Activated T-helper 1 cell treated with anti-CD3 and anti-CD28 coated beads, Interleukin-12 subunit alpha, Interleukin-12 subunit beta, Interleukin-2, Interleukin-4 antibody, amounts not matched to agents 30 ng/mL and 10 ng/mL and 1 ng/mL, durations not matched to agents 14 hours and 24 hours and 36 hours (primary cell): ENCODE measurements around the gene GLP2R. TPM values are rescaled to one million over a fixed set of nuclear protein-coding genes. Genes with fewer than 3 reads are reported as not detected.

Source experiments
- DNase-seq: peaks from one replicate; pipeline ENCODE4 v3.0.0; 2021; ENCODE audit warnings: low spot score
- H3K27ac Mint-ChIP-seq: one replicate; pipeline ENCODE4 v1.8.0; 2021; ENCODE audit warnings: mild to moderate bottlenecking, mixed read lengths
- H3K27me3 Mint-ChIP-seq: one replicate; pipeline ENCODE4 v1.8.0; 2022; ENCODE audit warnings: mild to moderate bottlenecking, moderate library complexity, mixed read lengths; ENCODE audit not compliant: insufficient read depth
- H3K36me3 Mint-ChIP-seq: one replicate; pipeline ENCODE4 v1.8.0; 2021; ENCODE audit warnings: low read depth, mixed read lengths
- H3K4me1 Mint-ChIP-seq: one replicate; pipeline ENCODE4 v1.8.0; 2021; ENCODE audit warnings: low read depth, mixed read lengths
- H3K4me3 Mint-ChIP-seq: one replicate; pipeline ENCODE4 v1.8.0; 2021; ENCODE audit warnings: mild to moderate bottlenecking, moderate library complexity, mixed read lengths
- H3K9me3 Mint-ChIP-seq: one replicate; pipeline ENCODE4 v1.8.0; 2021; ENCODE audit warnings: mixed read lengths
- intact Hi-C: fragments of 100-400 bp; cut with micrococcal nuclease; formaldehyde crosslinking; loops from one replicate; pipeline ENCODE4 v1.15.1; 2024
- total RNA-seq: library from RNA; stranded (reverse); gene quantifications from 2 replicates; pipeline ENCODE4 v1.2.3, GENCODE V29; 2022

GLP2R gene
- total RNA-seq, 1 donor from 2014 or later, result not detected

- Mint-ChIP-seq H3K27me3 (no peaks in the 10 kb centered on the region), H3K36me3 (no peaks in the 10 kb centered on the region), H3K4me3 (no peak overlapping the region), H3K4me1 (no peaks in the 10 kb centered on the region), H3K9me3 (peaks cover 3% of the 10 kb centered on the region), H3K27ac (no peak overlapping the region)
- intact Hi-C loops, result no loop called here
- no peak for DNase-seq
Observed at GRCh38 chr17:9802294-9802693, 23.4 kb upstream of the GLP2R start.

DNA sequence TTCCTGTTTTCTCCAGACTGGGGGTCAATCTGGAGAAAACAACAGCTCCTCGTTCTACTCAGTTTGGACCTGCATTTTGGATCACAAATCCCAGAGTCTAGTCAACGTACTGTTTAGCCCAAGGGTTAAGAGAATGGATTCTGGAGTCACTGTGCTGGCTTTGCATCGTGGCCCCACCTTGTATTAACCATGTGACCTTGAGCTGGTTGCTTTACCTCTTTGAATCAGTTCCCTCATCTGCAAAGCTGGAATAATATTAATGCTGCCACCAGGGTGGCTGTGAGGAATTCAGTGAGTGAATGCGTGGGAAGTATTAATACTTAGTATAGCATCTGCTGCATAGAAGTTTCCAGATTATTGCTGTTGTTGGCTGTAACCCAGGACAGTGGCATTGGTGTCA lies 23.0 kb upstream of the GLP2R start:
- no peak overlapping the region for H3K27ac Mint-ChIP-seq
- H3K9me3 Mint-ChIP-seq, result peaks cover 3% of the 10 kb centered on the region
- no peaks in the 10 kb centered on the region for H3K27me3 Mint-ChIP-seq
- no peak for DNase-seq
- H3K4me1 Mint-ChIP-seq, result no peaks in the 10 kb centered on the region
- H3K4me3 Mint-ChIP-seq, result no peak overlapping the region
- no peaks in the 10 kb centered on the region for H3K36me3 Mint-ChIP-seq
- intact Hi-C loops, result no loop called here

DNA sequence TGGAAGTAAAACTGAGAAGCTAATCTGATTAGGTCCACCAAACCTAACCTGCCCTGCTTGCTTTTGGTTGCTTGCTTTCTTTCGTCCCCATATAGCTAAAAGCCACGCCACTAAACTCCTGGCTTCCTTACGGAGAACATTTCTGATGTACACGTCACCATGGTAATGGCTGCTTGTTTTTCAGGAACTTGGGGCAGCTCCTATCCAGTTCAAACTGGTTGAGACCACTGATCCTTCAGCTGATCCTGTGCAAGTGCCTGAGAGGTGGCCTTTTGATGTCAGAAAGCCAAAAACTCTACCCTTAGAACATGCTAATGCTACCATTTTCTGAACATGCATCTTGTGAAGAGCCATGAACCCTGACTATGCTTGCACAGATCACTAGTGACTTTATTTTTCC lies 20.0 kb upstream of the GLP2R start:
- Mint-ChIP-seq H3K4me3 (no peak overlapping the region), H3K4me1 (no peaks in the 10 kb centered on the region), H3K27ac (no peak overlapping the region), H3K9me3 (peaks cover 3% of the 10 kb centered on the region), H3K36me3 (no peaks in the 10 kb centered on the region), H3K27me3 (no peaks in the 10 kb centered on the region)
- DNase-seq, result no peak
- intact Hi-C loops, result no loop called here

DNA sequence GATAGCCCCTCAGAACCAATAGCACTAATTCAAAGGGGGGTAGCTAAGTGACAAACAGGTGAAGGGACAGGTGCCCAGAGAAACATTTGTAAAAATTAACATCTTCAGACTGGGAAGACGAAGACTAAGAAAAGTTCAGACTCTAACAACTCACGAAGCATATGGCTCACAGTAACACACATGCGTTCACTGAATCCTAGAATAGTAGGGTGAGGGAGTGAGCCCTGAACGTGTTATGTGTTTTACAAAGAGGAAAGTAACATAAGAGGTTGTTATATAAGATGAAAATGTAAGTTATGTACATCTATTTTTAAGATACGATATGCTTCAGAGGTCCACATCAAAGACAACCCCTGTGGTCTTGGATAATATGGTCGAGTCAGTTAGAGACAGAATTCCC lies 19.0 kb upstream of the GLP2R start:
- no peak for DNase-seq
- no peak overlapping the region for H3K27ac Mint-ChIP-seq
- no peaks in the 10 kb centered on the region for H3K4me1 Mint-ChIP-seq
- H3K9me3 Mint-ChIP-seq, result peaks cover 3% of the 10 kb centered on the region
- no peaks in the 10 kb centered on the region for H3K27me3 Mint-ChIP-seq
- H3K4me3 Mint-ChIP-seq, result no peak overlapping the region
- no peaks in the 10 kb centered on the region for H3K36me3 Mint-ChIP-seq
- intact Hi-C loops, result no loop called here

DNA sequence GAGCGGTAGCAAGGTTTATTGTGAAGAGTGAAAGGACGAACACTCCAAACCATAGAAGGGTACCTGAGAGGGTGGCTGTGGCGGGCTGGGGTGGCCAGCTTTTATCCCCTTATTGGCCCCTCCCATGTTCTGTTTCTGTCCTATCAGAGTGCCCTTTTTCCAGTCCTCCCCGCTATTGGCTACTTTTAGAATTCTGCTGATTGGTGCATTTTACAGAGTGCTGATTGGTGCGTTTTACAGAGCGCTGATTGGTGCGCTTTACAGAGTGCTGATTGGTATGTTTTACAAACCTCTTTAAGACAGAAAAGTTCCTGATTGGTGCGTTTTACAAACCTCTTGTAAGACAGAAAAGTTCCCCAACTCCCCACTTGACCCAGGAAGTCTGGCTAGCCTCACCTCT lies 16.3 kb upstream of the GLP2R start:
- H3K27ac Mint-ChIP-seq, result no peak overlapping the region
- H3K36me3 Mint-ChIP-seq, result no peaks in the 10 kb centered on the region
- DNase-seq, result no peak
- H3K9me3 Mint-ChIP-seq, result no peaks in the 10 kb centered on the region
- no peaks in the 10 kb centered on the region for H3K27me3 Mint-ChIP-seq
- no peak overlapping the region for H3K4me3 Mint-ChIP-seq
- intact Hi-C loops, result no loop called here
- H3K4me1 Mint-ChIP-seq, result no peaks in the 10 kb centered on the region

DNA sequence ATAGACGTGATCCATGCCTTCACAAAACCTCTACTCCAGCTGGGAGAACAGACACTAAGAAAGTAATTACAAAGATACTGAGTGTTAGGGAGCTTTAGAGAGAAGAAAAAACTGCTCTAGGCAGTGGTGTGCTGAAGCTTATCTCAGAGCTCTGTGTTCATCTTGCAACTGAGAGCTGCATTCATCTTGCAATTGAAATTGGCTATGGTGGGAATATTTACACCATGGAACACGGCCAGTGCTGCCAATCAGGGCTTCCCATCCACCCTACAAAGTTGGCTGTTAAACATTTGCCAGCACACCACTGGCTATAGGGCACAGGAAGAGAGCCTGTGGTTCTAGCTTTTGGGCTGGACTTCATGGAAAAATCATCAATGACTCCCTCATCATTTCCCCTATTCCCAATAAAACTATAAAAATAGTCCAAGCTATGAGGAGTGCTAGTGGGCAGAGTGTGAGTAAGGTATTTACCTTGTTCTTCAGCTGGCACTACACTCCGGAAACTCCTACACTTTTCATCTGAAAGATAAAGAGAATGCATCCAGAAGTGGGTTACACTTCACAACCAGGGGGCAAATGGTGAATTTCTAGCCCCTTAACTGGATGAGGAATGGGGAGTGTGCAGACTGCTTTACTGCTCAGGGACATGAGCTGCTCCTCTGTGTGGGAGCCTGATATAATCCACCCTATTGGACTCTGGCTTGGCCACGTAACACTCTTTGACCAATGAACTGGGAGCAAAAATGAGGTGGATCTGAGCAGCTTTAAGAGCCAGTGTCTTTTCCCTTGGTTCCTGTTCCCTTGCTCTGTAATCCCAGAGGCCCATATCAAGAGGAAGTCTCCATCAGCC lies 15.4 kb upstream of the GLP2R start:
- H3K27me3 Mint-ChIP-seq, result no peaks in the 10 kb centered on the region
- DNase-seq, result no peak
- intact Hi-C loops, result no loop called here
- no peaks in the 10 kb centered on the region for H3K4me1 Mint-ChIP-seq
- no peaks in the 10 kb centered on the region for H3K9me3 Mint-ChIP-seq
- no peak overlapping the region for H3K27ac Mint-ChIP-seq
- H3K36me3 Mint-ChIP-seq, result no peaks in the 10 kb centered on the region
- no peak overlapping the region for H3K4me3 Mint-ChIP-seq

- no peak overlapping the region for H3K27ac Mint-ChIP-seq
- no peaks in the 10 kb centered on the region for H3K27me3 Mint-ChIP-seq
- H3K36me3 Mint-ChIP-seq, result no peaks in the 10 kb centered on the region
- intact Hi-C loops, result no loop called here
- DNase-seq, result no peak
- no peak overlapping the region for H3K4me3 Mint-ChIP-seq
- no peaks in the 10 kb centered on the region for H3K4me1 Mint-ChIP-seq
- no peaks in the 10 kb centered on the region for H3K9me3 Mint-ChIP-seq
Observed at GRCh38 chr17:9811086-9811485, 14.6 kb upstream of the GLP2R start.

DNA sequence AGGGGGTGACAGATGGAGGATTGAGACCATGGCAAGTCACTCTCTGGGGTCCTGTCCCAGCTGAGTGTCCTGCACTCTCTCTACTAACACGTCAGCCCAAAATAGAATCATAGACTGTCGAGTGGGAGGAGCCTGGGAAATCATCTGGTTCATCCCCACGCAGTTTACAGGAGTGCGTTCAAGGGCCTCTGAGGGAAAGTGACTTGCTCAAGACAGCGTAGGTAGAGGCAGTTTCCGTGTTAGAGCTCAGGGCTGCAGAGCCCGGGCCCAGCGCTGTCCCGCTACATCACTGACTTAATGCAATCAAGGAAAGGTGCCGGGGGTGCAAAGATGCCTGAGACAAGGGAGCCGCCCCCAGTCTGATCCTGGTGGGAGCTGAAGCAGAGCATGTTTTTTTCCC lies 14.2 kb upstream of the GLP2R start:
- intact Hi-C loops, result no loop called here
- Mint-ChIP-seq H3K27ac (no peak overlapping the region), H3K27me3 (no peaks in the 10 kb centered on the region), H3K4me1 (no peaks in the 10 kb centered on the region), H3K9me3 (no peaks in the 10 kb centered on the region), H3K36me3 (no peaks in the 10 kb centered on the region), H3K4me3 (no peak overlapping the region)
- DNase-seq, result no peak

- H3K27me3 Mint-ChIP-seq, result no peaks in the 10 kb centered on the region
- H3K4me1 Mint-ChIP-seq, result no peaks in the 10 kb centered on the region
- intact Hi-C loops, result no loop called here
- H3K9me3 Mint-ChIP-seq, result no peaks in the 10 kb centered on the region
- H3K36me3 Mint-ChIP-seq, result no peaks in the 10 kb centered on the region
- no peak for DNase-seq
- no peak overlapping the region for H3K4me3 Mint-ChIP-seq
- H3K27ac Mint-ChIP-seq, result no peak overlapping the region
Observed at GRCh38 chr17:9813166-9813565, 12.6 kb upstream of the GLP2R start.

GRCh38 chr17:9814337-9814945 lies 11.3 kb upstream of the GLP2R start:
- H3K36me3 Mint-ChIP-seq, result no peaks in the 10 kb centered on the region
- DNase-seq, result no peak
- no peak overlapping the region for H3K4me3 Mint-ChIP-seq
- no peaks in the 10 kb centered on the region for H3K9me3 Mint-ChIP-seq
- no peaks in the 10 kb centered on the region for H3K4me1 Mint-ChIP-seq
- no peak overlapping the region for H3K27ac Mint-ChIP-seq
- no peaks in the 10 kb centered on the region for H3K27me3 Mint-ChIP-seq
- intact Hi-C loops, result no loop called here

DNA sequence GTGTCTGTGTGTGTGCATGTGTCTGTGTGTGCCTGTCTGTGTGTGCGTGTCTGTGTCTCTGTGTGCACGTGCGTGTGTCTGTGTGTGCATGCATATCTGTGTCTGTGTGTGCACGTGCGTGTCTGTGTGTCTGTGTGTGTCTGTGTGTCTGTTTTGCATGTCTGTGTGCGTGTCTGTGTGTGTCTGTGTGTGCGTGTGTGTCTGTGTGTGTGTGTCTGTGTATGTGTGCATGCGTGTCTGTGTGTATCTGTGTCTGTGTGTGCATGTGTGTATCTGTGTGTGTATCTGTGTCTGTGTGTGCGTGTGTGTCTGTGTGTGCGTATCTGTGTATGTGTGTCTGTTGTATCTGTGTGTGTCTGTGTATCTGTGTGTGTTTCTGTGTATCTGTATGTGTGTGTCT lies 9.3 kb upstream of the GLP2R start:
- Mint-ChIP-seq H3K4me1 (no peaks in the 10 kb centered on the region), H3K36me3 (no peaks in the 10 kb centered on the region), H3K4me3 (no peak overlapping the region), H3K27ac (no peak overlapping the region), H3K9me3 (no peaks in the 10 kb centered on the region), H3K27me3 (no peaks in the 10 kb centered on the region)
- intact Hi-C loops, result no loop called here
- no peak for DNase-seq

DNA sequence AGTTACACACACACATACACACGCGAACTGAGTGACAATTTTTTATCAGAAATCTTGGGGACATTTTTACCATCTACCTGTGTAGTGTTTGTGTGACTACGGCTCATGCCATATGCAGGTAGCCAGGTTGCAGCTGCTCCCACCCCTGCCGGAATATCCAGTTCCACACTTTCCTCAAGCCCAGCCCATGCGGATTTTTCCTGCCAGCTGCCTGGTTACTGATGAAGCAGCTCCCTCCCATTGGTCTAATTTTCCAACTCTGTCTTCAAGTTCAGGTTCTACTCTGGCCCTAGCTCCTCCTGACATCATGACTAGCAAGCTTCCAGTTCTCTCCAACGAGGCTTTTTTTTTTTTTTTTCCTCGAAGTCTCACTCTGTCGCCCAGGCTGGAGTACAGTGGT lies 8.6 kb upstream of the GLP2R start:
- no peak overlapping the region for H3K4me3 Mint-ChIP-seq
- H3K4me1 Mint-ChIP-seq, result no peaks in the 10 kb centered on the region
- intact Hi-C loops, result no loop called here
- H3K27ac Mint-ChIP-seq, result no peak overlapping the region
- DNase-seq, result no peak
- H3K27me3 Mint-ChIP-seq, result no peaks in the 10 kb centered on the region
- H3K36me3 Mint-ChIP-seq, result no peaks in the 10 kb centered on the region
- no peaks in the 10 kb centered on the region for H3K9me3 Mint-ChIP-seq

GRCh38 chr17:9818760-9819159 lies 7.0 kb upstream of the GLP2R start:
- Mint-ChIP-seq H3K9me3 (no peaks in the 10 kb centered on the region), H3K36me3 (no peaks in the 10 kb centered on the region), H3K27me3 (no peaks in the 10 kb centered on the region), H3K27ac (no peak overlapping the region), H3K4me1 (no peaks in the 10 kb centered on the region), H3K4me3 (no peak overlapping the region)
- intact Hi-C loops, result no loop called here
- DNase-seq, result no peak
